Kidney tubule cell (primary cell): ENCODE measurements around the gene PFDN4.

Experiments used
- DNase-seq: peaks from one replicate; pipeline ENCODE4 v3.0.0-alpha.2; 2018; ENCODE audit warnings: low spot score

The PFDN4 gene

GRCh38 chr20:54268941-54269340 lies 61.1 kb downstream of the PFDN4 start:
- DNase-seq, result no peak
